Muscle of leg (tissue), 11 donors: ENCODE data around the gene MINDY2. TPM values are rescaled to one million over a fixed set of nuclear protein-coding genes. Genes with fewer than 3 reads are reported as not detected.
"Not testable (repeated sequence)": the region's sequence is repeated elsewhere in the genome, so short reads cannot be mapped to it uniquely, and the experiment has no call there.

ENCODE experiments used
- DNase-seq: peaks from one replicate; pipeline ENCODE4 v3.0.0; 2013
- H3K27ac ChIP-seq: one replicate; pipeline ENCODE4 v1.5.1; 2013; ENCODE audit warnings: mild to moderate bottlenecking, low read length, control low read depth
- H3K27me3 ChIP-seq: one replicate; pipeline ENCODE4 v1.6.1; 2013; ENCODE audit warnings: low read length; ENCODE audit not compliant: control insufficient read depth, insufficient read depth
- H3K36me3 ChIP-seq: one replicate; pipeline ENCODE4 v1.6.1; 2013; ENCODE audit warnings: low read length; ENCODE audit not compliant: control insufficient read depth, insufficient read depth
- H3K4me1 ChIP-seq: one replicate; pipeline ENCODE4 v1.6.1; 2013; ENCODE audit warnings: low read length; ENCODE audit not compliant: control insufficient read depth, insufficient read depth
- H3K4me3 ChIP-seq: one replicate; pipeline ENCODE4 v1.5.1; 2013; ENCODE audit warnings: low read length, control low read depth
- H3K9me3 ChIP-seq: replicated peaks from 2 replicates; pipeline ENCODE4 v1.6.1; 2013; ENCODE audit warnings: low read depth, low read length; ENCODE audit not compliant: control insufficient read depth
- whole genome bisulfite sequencing: methylation state at CpG from one replicate; pipeline ENCODE4 v1.1.5; 2013; ENCODE audit warnings: missing lambda C conversion rate; ENCODE audit not compliant: insufficient coverage; 5-methylcytosine and 5-hydroxymethylcytosine counted together
- polyA plus RNA-seq, 8 donors: library from polyadenylated mRNA; unstranded; fragments of 120-200 nt; gene quantifications; one replicate each; pipeline versions ENCODE4 v1.2.1 to v1.2.3, GENCODE V29; 2013; ENCODE audit warnings: inconsistent platforms in 1 of 8, low replicate concordance in 1 of 8; ENCODE audit not compliant: insufficient read length in 8 of 8, insufficient read depth in 1 of 8
- total RNA-seq: library from RNA; stranded (reverse); fragments of 120-200 nt; gene quantifications from one replicate; pipeline ENCODE4 v1.2.4, GENCODE V29; 2013

The MINDY2 gene
- total and polyA plus RNA-seq, 9 donors, result 6.2 to 13.6 (median 8.5) TPM

DNA sequence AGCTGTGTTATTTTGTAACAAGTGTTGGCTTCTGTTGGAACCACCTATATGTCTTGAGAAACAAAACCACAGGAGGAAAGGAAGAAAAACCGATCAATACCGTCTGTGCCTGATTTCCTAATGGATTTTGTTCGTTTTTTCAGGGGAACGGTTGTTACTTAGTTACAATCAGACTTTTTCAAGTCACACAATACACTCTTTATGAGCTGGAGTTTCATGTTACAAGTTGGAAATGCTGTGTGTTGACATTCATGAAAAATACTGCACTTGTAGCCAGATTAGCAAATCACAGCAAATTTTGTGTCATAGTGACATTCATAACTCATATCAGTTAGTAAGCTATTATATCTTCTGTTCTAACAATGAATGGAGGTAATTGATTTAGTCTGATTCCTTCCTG, 83.5 kb downstream of the MINDY2 start:
- no peak for DNase-seq
- H3K27me3 ChIP-seq, result no peaks in the 10 kb centered on the region
- no peaks in the 10 kb centered on the region for H3K9me3 ChIP-seq
- no peak overlapping the region for H3K4me3 ChIP-seq
- H3K36me3 ChIP-seq, result peaks cover 3% of the 10 kb centered on the region
- H3K27ac ChIP-seq, result no peak overlapping the region
- no CpG with 5 or more reads among the region's 4 CpGs for WGBS
- no peaks in the 10 kb centered on the region for H3K4me1 ChIP-seq

GRCh38 chr15:58856086-58856485, 85.0 kb downstream of the MINDY2 start:
- no peak overlapping the region for H3K27ac ChIP-seq
- DNase-seq, result no peak
- H3K36me3 ChIP-seq, result peaks cover 3% of the 10 kb centered on the region
- no peaks in the 10 kb centered on the region for H3K4me1 ChIP-seq
- H3K9me3 ChIP-seq, result no peaks in the 10 kb centered on the region
- no peaks in the 10 kb centered on the region for H3K27me3 ChIP-seq
- H3K4me3 ChIP-seq, result no peak overlapping the region

DNA sequence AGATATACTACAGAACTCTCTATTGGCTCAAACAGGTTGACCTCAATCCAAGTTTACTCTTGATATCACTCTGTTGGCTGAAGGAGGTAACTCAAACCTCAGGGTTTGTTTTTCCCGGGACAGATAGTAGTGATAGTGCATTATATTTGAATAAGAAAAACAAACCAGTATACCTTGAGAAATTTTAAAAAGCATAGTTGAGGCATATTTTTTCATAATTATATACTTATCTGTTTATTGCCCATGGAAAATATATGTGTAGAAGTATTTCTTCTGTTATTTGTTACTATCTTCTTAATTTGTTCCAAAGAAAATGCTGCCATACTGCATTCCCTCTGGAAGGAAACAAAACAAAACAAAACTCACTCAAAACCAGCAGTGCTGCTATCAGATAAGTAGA, 85.5 kb downstream of the MINDY2 start:
- not testable (repeated sequence) for H3K4me1 ChIP-seq, H3K27me3 ChIP-seq, H3K36me3 ChIP-seq, H3K4me3 ChIP-seq, H3K9me3 ChIP-seq, H3K27ac ChIP-seq, DNase-seq
- WGBS, result no CpG with 5 or more reads among the region's 1 CpG

DNA sequence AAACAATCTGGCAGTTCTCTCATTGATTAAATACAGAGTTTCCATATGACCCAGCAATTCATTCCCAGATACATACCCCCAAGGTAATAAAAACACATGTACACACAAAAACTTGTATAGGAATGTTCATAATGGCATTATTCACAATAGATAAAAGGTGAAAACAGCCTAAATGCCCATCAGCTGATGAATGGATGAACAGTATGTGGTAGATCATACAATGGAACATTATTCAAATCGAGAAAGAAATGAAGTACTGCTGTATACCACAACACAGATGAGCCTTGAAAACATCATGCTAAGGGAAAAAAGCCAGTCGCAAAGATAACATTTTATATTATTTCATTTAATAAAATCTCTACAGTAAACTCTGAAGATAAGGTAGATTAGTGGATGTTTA, 91.2 kb downstream of the MINDY2 start:
- peaks cover 3% of the 10 kb centered on the region for H3K27me3 ChIP-seq
- H3K27ac ChIP-seq, result no peak overlapping the region
- H3K4me3 ChIP-seq, result no peak overlapping the region
- DNase-seq, result no peak
- no peaks in the 10 kb centered on the region for H3K9me3 ChIP-seq
- WGBS, result no CpG with 5 or more reads among the region's 2 CpGs
- H3K4me1 ChIP-seq, result peaks cover 9% of the 10 kb centered on the region
- H3K36me3 ChIP-seq, result no peaks in the 10 kb centered on the region

- Histone ChIP-seq H3K4me3 (peak overlapping the region; percentile 45), H3K27me3 (peaks cover 3% of the 10 kb centered on the region), H3K4me1 (peaks cover 9% of the 10 kb centered on the region), H3K36me3 (no peaks in the 10 kb centered on the region), H3K9me3 (no peaks in the 10 kb centered on the region), H3K27ac (peak overlapping the region; percentile 47)
- DNase-seq, result peak; percentile 58
- WGBS, result 8% methylated on average over 52 of the region's 54 CpGs
Observed at GRCh38 chr15:58864602-58865424, 93.7 kb downstream of the MINDY2 start.

- Histone ChIP-seq H3K36me3 (no peaks in the 10 kb centered on the region), H3K9me3 (no peaks in the 10 kb centered on the region), H3K4me1 (peaks cover 9% of the 10 kb centered on the region), H3K27ac (peak overlapping the region; percentile 47), H3K4me3 (peak overlapping the region; percentile 45), H3K27me3 (peaks cover 3% of the 10 kb centered on the region)
- 34% methylated on average over 11 of the region's 15 CpGs for WGBS
- peak; percentile 42 for DNase-seq
Observed at GRCh38 chr15:58865425-58865880, 94.4 kb downstream of the MINDY2 start.

GRCh38 chr15:58867926-58868325, 96.8 kb downstream of the MINDY2 start:
- no peak for DNase-seq
- Histone ChIP-seq H3K9me3 (no peaks in the 10 kb centered on the region), H3K4me1 (peaks cover 9% of the 10 kb centered on the region), H3K27me3 (peaks cover 3% of the 10 kb centered on the region), H3K4me3 (no peak overlapping the region), H3K36me3 (no peaks in the 10 kb centered on the region), H3K27ac (no peak overlapping the region)
- no CpG with 5 or more reads among the region's 4 CpGs for WGBS

GRCh38 chr15:58870451-58870850, 99.3 kb downstream of the MINDY2 start:
- Histone ChIP-seq H3K36me3 (no peaks in the 10 kb centered on the region), H3K4me1 (peaks cover 2% of the 10 kb centered on the region), H3K9me3 (no peaks in the 10 kb centered on the region), H3K27ac (no peak overlapping the region), H3K4me3 (no peak overlapping the region), H3K27me3 (no peaks in the 10 kb centered on the region)
- no peak for DNase-seq
- no CpG with 5 or more reads among the region's 4 CpGs for WGBS

- Histone ChIP-seq H3K36me3 (peaks cover 3% of the 10 kb centered on the region), H3K27me3 (no peaks in the 10 kb centered on the region), H3K4me1 (no peaks in the 10 kb centered on the region), H3K4me3 (no peak overlapping the region), H3K9me3 (no peaks in the 10 kb centered on the region), H3K27ac (no peak overlapping the region)
- 75% methylated on average over 1 of the region's 1 CpG for WGBS
- DNase-seq, result peak; percentile 25
Observed at GRCh38 chr15:58873267-58873666, 102.2 kb downstream of the MINDY2 start.

GRCh38 chr15:58875343-58875742, 104.2 kb downstream of the MINDY2 start:
- no peak overlapping the region for H3K4me3 ChIP-seq
- no peaks in the 10 kb centered on the region for H3K27me3 ChIP-seq
- no peak for DNase-seq
- H3K9me3 ChIP-seq, result no peaks in the 10 kb centered on the region
- no peaks in the 10 kb centered on the region for H3K4me1 ChIP-seq
- H3K36me3 ChIP-seq, result peaks cover 16% of the 10 kb centered on the region
- no peak overlapping the region for H3K27ac ChIP-seq
